DMS 273 (cell line): Measurements from ENCODE around the gene ROR1.

ENCODE experiments used
- DNase-seq: peaks from one replicate; lab custom pipeline; 2025; ENCODE audit not compliant: unreplicated experiment; lab: John Stamatoyannopoulos, UW

The ROR1 gene

GRCh38 chr1:63967901-63968300, 194.1 kb downstream of the ROR1 start:
- no peak for DNase-seq

GRCh38 chr1:63968663-63969440, 195.0 kb downstream of the ROR1 start:
- no peak for DNase-seq

- DNase-seq, result no peak
These were observed 195.7 kb downstream of the ROR1 start for GRCh38 chr1:63969441-63969901.

- DNase-seq, result no peak
These were observed 197.7 kb downstream of the ROR1 start for GRCh38 chr1:63971557-63971956.

GRCh38 chr1:63973005-63973419, 199.2 kb downstream of the ROR1 start:
- no peak for DNase-seq

GRCh38 chr1:63974966-63975365, 201.1 kb downstream of the ROR1 start:
- no peak for DNase-seq

- no peak for DNase-seq
These were observed 201.7 kb downstream of the ROR1 start for GRCh38 chr1:63975481-63975880.

GRCh38 chr1:63976006-63976405, 202.2 kb downstream of the ROR1 start:
- no peak for DNase-seq

GRCh38 chr1:63977466-63977865, 203.6 kb downstream of the ROR1 start:
- no peak for DNase-seq

- DNase-seq, result no peak
These were observed 207.1 kb downstream of the ROR1 start for GRCh38 chr1:63980740-63981407.

GRCh38 chr1:63981408-63981773, 207.6 kb downstream of the ROR1 start:
- DNase-seq, result no peak

- no peak for DNase-seq
These were observed 208.4 kb downstream of the ROR1 start for GRCh38 chr1:63982201-63982600.

GRCh38 chr1:63983391-63984256, 209.8 kb downstream of the ROR1 start:
- no peak for DNase-seq

- DNase-seq, result no peak
These were observed 210.6 kb downstream of the ROR1 start for GRCh38 chr1:63984257-63984929.

GRCh38 chr1:63984930-63985290, 211.1 kb downstream of the ROR1 start:
- DNase-seq, result no peak

- no peak for DNase-seq
These were observed 213.3 kb downstream of the ROR1 start for GRCh38 chr1:63987014-63987627.

- DNase-seq, result no peak
These were observed 213.8 kb downstream of the ROR1 start for GRCh38 chr1:63987628-63988024.

- DNase-seq, result no peak
These were observed 215.1 kb downstream of the ROR1 start for GRCh38 chr1:63988941-63989340.

GRCh38 chr1:63991685-63992084, 217.9 kb downstream of the ROR1 start:
- no peak for DNase-seq

GRCh38 chr1:64000021-64000420, 226.2 kb downstream of the ROR1 start:
- no peak for DNase-seq

- DNase-seq, result no peak
These were observed 227.2 kb downstream of the ROR1 start for GRCh38 chr1:64001038-64001437.
